Aorta (tissue), 5 donors: ENCODE results near the gene NTNG2. TPM values are rescaled to one million over a fixed set of nuclear protein-coding genes. Genes with fewer than 3 reads are reported as not detected.
"Not testable (repeated sequence)": the region's sequence is repeated elsewhere in the genome, so short reads cannot be mapped to it uniquely, and the experiment has no call there.

ENCODE experiments used
- ATAC-seq: fragments of 200-7000 bp; cut with Tn5 transposase; one replicate; pipeline ENCODE4 v1.9.1; 2022; ENCODE audit warnings: moderate library complexity; ENCODE audit not compliant: low FRiP score
- DNase-seq, 2 donors: peaks; one replicate each; pipeline ENCODE4 v3.0.0-alpha.2; 2020
- H3K27ac ChIP-seq, 2 donors: one replicate each; pipeline ENCODE4 v1.5.1; 2013; ENCODE audit warnings: low read length in 2 of 2, mild to moderate bottlenecking in 2 of 2, moderate library complexity in 2 of 2, control low read depth in 1 of 2, inconsistent platforms in 1 of 2, low read depth in 1 of 2
- H3K27me3 ChIP-seq, 2 donors: one replicate each; pipeline ENCODE4 v1.6.1; 2013; ENCODE audit warnings: control low read depth in 1 of 2, low read length in 1 of 2, mild to moderate bottlenecking in 1 of 2, moderate library complexity in 1 of 2; ENCODE audit not compliant: insufficient read depth in 2 of 2, control insufficient read depth in 1 of 2
- H3K36me3 ChIP-seq, 2 donors: one replicate each; pipeline ENCODE4 v1.6.1; 2013; ENCODE audit warnings: control low read depth in 1 of 2, low read length in 1 of 2, mild to moderate bottlenecking in 1 of 2; ENCODE audit not compliant: insufficient read depth in 2 of 2, control insufficient read depth in 1 of 2
- H3K4me1 ChIP-seq, 2 donors: one replicate each; pipeline ENCODE4 v1.6.1; 2013; ENCODE audit warnings: low read length in 2 of 2, control low read depth in 1 of 2, mild to moderate bottlenecking in 1 of 2, moderate library complexity in 1 of 2; ENCODE audit not compliant: insufficient read depth in 2 of 2, control insufficient read depth in 1 of 2
- H3K4me3 ChIP-seq, 2 donors: one replicate each; pipeline ENCODE4 v1.5.1; 2013; ENCODE audit warnings: low read length in 2 of 2, control low read depth in 1 of 2, mild to moderate bottlenecking in 1 of 2
- H3K9me3 ChIP-seq: one replicate; pipeline ENCODE4 v1.6.1; 2013; ENCODE audit warnings: mild to moderate bottlenecking, low read length; ENCODE audit not compliant: control insufficient read depth
- WGBS, 2 donors: extraction: QIAGEN DNeasy Blood & Tissue Kit; methylation state at CpG; one replicate each; pipeline ENCODE4 v1.1.7; 2013; 5-methylcytosine and 5-hydroxymethylcytosine counted together
- intact Hi-C, 2 donors: fragments of 100-400 bp; cut with DNase I; formaldehyde crosslinking; loops; one replicate each; pipeline versions ENCODE4 v1.14.2 to v1.15.0; 2022
- polyA plus RNA-seq, 2 donors: library from polyadenylated mRNA; stranded (reverse); fragments of 200-250 nt; gene quantifications; one replicate each; pipeline ENCODE4 v1.2.3, GENCODE V29; 2013
- total RNA-seq, 2 donors: library from RNA; stranded (reverse); fragmentation: NEBNext Ultra II Directional; extraction: Animal tissue kit (Norgen Biotek cat#: 25700); gene quantifications; one replicate each; pipeline ENCODE4 v1.2.1, GENCODE V29; 2021
- donor health status: healthy with polysubstance abuse.
- donor health status: Bipolar disorder and iron deficiency.
- donor health status: DM: no; HTN: no; CAD: no.
- donor health status: DM: no; HTN: no; CAD: no.
- donor health status: DM: yes; HTN: yes; CAD: no.

Gene NTNG2
- total and polyA plus RNA-seq, 4 donors: 0.25 to 5.3 (median 1.1) TPM

DNA sequence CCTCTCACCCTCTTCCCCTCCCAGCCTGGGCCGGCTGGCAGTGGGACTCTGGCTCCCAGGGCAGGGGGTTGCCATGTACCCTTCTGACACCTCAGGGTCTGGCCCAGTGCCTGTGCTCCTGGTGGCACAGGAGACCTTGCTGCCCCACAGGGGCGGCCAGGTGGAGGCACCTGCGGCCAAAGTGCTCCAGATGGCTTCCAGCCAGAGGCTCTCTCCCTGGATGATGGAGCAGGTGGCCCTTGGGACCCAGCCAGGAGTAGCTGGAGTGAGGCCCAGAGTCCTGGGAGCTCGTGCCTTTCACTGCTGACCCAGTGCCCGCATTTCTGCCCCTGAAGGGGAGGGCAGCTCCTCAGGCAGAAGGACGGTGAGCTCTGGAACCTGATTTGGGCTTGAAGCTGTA, 87.3 kb downstream of the NTNG2 start:
- H3K4me3 ChIP-seq: no peak overlapping the region
- DNase-seq: no peak
- 60 to 68% methylated on average over 6 of the region's 6 CpGs for WGBS, 2 donors
- no peaks in the 10 kb centered on the region for H3K9me3 ChIP-seq
- H3K27me3 ChIP-seq: no peaks in the 10 kb centered on the region
- intact Hi-C loops: loop anchor here in 1 of 2 donors (10.0 kb wide), 1 partner anchor 174 kb away; the partner anchor contains the start of gene MED27
- ATAC-seq: peak; percentile 4
- H3K27ac ChIP-seq: no peak overlapping the region
- H3K36me3 ChIP-seq: no peaks in the 10 kb centered on the region
- H3K4me1 ChIP-seq: no peaks in the 10 kb centered on the region

GRCh38 chr9:132249690-132250089, 87.8 kb downstream of the NTNG2 start:
- ATAC-seq: no peak
- intact Hi-C loops: loop anchor here (5.0 to 10.0 kb wide), 2 partner anchors 175 to 487 kb away; partner anchors contain the start of gene MED27 (in 1 of the 2)
- no peaks in the 10 kb centered on the region for H3K9me3 ChIP-seq

DNA sequence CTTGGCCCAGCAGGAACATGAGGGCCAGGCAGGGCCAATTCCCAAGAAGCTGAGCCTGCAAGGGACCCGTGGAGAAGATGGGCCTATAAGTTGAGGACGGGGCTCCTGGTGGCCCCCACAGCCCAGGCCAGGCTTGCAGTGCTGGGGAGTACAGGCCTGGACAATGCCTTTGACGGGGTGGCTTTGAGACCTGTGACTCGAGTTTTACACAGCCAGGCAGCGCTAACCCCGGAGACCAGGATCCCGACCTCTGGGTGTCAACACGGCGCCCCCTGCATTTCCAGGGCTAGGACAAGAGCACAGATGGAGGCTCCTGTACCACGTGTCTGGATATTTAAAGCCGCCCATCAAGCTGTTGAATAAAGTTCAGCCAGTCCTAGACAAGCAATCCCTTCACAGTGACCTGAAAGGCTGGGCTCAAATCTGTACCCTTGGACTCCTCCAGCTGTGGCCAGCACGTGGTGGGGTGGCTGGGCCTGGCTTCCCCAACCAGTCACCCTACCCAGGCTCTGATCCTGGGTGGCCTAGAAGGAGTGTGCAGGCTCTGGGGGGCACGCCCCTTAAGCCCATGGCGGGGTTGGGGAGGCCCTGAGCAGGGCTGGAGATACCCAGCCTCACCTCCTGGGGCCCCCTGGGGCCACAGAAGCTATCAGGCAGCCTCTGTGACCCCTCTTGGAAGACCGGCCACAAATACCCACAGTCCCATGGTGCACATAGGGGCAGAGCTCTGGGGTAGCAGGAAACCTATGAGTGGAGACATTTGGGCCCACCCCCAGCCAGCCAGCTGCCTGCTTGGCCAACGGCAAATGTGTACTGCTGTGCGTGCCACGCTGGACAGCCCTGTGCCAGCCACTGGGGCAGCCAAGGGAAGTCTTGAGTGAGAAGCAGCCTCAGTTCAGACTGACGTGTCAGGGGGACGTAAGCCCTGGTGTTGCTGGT, 88.7 kb downstream of the NTNG2 start:
- DNase-seq: no peak
- Histone ChIP-seq H3K4me1 (no peaks in the 10 kb centered on the region), H3K27ac (no peak overlapping the region), H3K9me3 (no peaks in the 10 kb centered on the region), H3K36me3 (no peaks in the 10 kb centered on the region), H3K27me3 (no peaks in the 10 kb centered on the region), H3K4me3 (no peak overlapping the region)
- WGBS, 2 donors: 93 to 94% methylated on average over 20 of the region's 20 CpGs
- intact Hi-C loops: loop anchor here (5.0 kb wide), 1 partner anchor 488 kb away; no protein-coding TSS in a partner anchor
- peak; percentile 33 for ATAC-seq

More at GRCh38 chr9:132249690-132250089, 87.8 kb downstream of the NTNG2 start:
- H3K36me3 ChIP-seq: no peaks in the 10 kb centered on the region
- H3K4me1 ChIP-seq: no peaks in the 10 kb centered on the region
- H3K27ac ChIP-seq: no peak overlapping the region
- no peak for DNase-seq
- H3K4me3 ChIP-seq: no peak overlapping the region
- WGBS, 2 donors: 88 to 89% methylated on average over 8 of the region's 8 CpGs
- no peaks in the 10 kb centered on the region for H3K27me3 ChIP-seq

GRCh38 chr9:132260846-132261245, 99.0 kb downstream of the NTNG2 start:
- Histone ChIP-seq H3K36me3 (peaks cover 3 to 4% of the 10 kb centered on the region in 2 donors), H3K27ac (no peak overlapping the region), H3K4me1 (no peaks in the 10 kb centered on the region), H3K9me3 (no peaks in the 10 kb centered on the region), H3K4me3 (no peak overlapping the region), H3K27me3 (no peaks in the 10 kb centered on the region)
- WGBS, 2 donors: 88 to 91% methylated on average over 3 of the region's 3 CpGs
- DNase-seq: no peak
- intact Hi-C loops: no loop called here
- no peak for ATAC-seq

GRCh38 chr9:132266017-132266416, 104.2 kb downstream of the NTNG2 start:
- Histone ChIP-seq H3K4me1 (no peaks in the 10 kb centered on the region), H3K27ac (no peak overlapping the region), H3K36me3 (peaks cover 3 to 5% of the 10 kb centered on the region in 2 donors), H3K9me3 (no peaks in the 10 kb centered on the region), H3K4me3 (no peak overlapping the region), H3K27me3 (no peaks in the 10 kb centered on the region)
- WGBS, 2 donors: 87 to 91% methylated on average over 3 of the region's 3 CpGs
- ATAC-seq: no peak
- no peak for DNase-seq
- intact Hi-C loops: loop anchor here in 1 of 2 donors (5.0 kb wide), 1 partner anchor 504 kb away; no protein-coding TSS in a partner anchor

GRCh38 chr9:132267660-132268059, 105.8 kb downstream of the NTNG2 start:
- no peak overlapping the region for H3K4me3 ChIP-seq
- 76 to 87% methylated on average over 3 of the region's 3 CpGs for WGBS, 2 donors
- H3K9me3 ChIP-seq: no peaks in the 10 kb centered on the region
- intact Hi-C loops: loop anchor here in 1 of 2 donors (5.0 kb wide), 1 partner anchor 505 kb away; no protein-coding TSS in a partner anchor
- peaks cover 0 to 5% of the 10 kb centered on the region in 2 donors for H3K36me3 ChIP-seq
- ATAC-seq (no peak), DNase-seq (no peak)
- no peak overlapping the region for H3K27ac ChIP-seq
- no peaks in the 10 kb centered on the region for H3K27me3 ChIP-seq
- H3K4me1 ChIP-seq: no peaks in the 10 kb centered on the region

- H3K36me3 ChIP-seq: peaks cover 0 to 5% of the 10 kb centered on the region in 2 donors
Observed at GRCh38 chr9:132268725-132269352, 107.0 kb downstream of the NTNG2 start.

GRCh38 chr9:132269704-132270516, 108.1 kb downstream of the NTNG2 start:
- not testable (repeated sequence) for H3K4me3 ChIP-seq, ATAC-seq, H3K4me1 ChIP-seq, H3K27ac ChIP-seq, H3K27me3 ChIP-seq, H3K9me3 ChIP-seq, H3K36me3 ChIP-seq, DNase-seq
- intact Hi-C loops: loop anchor here in 1 of 2 donors (5.0 kb wide), 1 partner anchor 508 kb away; no protein-coding TSS in a partner anchor
- 84 to 85% methylated on average over 10 to 13 of the region's 16 CpGs for WGBS, 2 donors

More at GRCh38 chr9:132268725-132269352, 107.0 kb downstream of the NTNG2 start:
- Histone ChIP-seq H3K4me1 (no peaks in the 10 kb centered on the region), H3K27me3 (no peaks in the 10 kb centered on the region), H3K4me3 (no peak overlapping the region), H3K9me3 (no peaks in the 10 kb centered on the region), H3K27ac (no peak overlapping the region)
- 39 to 42% methylated on average over 10 of the region's 10 CpGs for WGBS, 2 donors
- intact Hi-C loops: loop anchor here in 1 of 2 donors (5.0 kb wide), 1 partner anchor 507 kb away; no protein-coding TSS in a partner anchor
- ATAC-seq (no peak), DNase-seq (peak; percentile 71 to 86)
